ENCODE data around the gene NUP98. TPM values are rescaled to one million over a fixed set of nuclear protein-coding genes. Genes with fewer than 3 reads are reported as not detected.
"Not testable (repeated sequence)": the region's sequence is repeated elsewhere in the genome, so short reads cannot be mapped to it uniquely, and the experiment has no call there.

Gene NUP98
- total RNA-seq, 4 donors from 2014 or later, result 65.2 to 128 (median 102) TPM

GRCh38 chr11:3644817-3645235, 152.5 kb downstream of the NUP98 start, which contains the start of gene ART1:
Gene ART1, plus strand, starts transcription at chr11:3645128. Its CDS starts 14,086 bp downstream, at chr11:3659214.
- ATAC-seq, result peak; percentile 72 to 73
- peak; percentile 90 to 95 for DNase-seq
- Histone ChIP-seq H3K4me1 (peaks cover 33 to 51% of the 10 kb centered on the region in 2 donors), H3K36me3 (no peaks in the 10 kb centered on the region), H3K27me3 (no peaks in the 10 kb centered on the region), H3K27ac (peak within 1 kb of the TSS; percentile 97 to 100 (median 98)), H3K4me3 (peak within 1 kb of the TSS; percentile 44 to 60 (median 54)), H3K9me3 (no peaks in the 10 kb centered on the region)
- intact Hi-C loops (cut with DNase I; ENCODE audit: low total_unique reads), result loop anchor here (2.0 to 10.0 kb wide), 2 partner anchors 66 to 600 kb away; no protein-coding TSS in a partner anchor
- in situ Hi-C loops (cut with MboI; ENCODE audit: low sequenced_read_pairs in 4 of 4), result no loop called here
- peak; percentile 35 to 81 (median 53) for TF ChIP-seq CTCF (IDR thresholded peaks at IDR 0.05 in 4 of 5, conservative IDR thresholded peaks at IDR 0.05 in 1 of 5)
- TF ChIP-seq POLR2A (IDR thresholded peaks at IDR 0.05), result peak; percentile 84 to 91

GRCh38 chr11:3643102-3643546, 154.2 kb downstream of the NUP98 start:
- intact Hi-C loops (cut with DNase I; ENCODE audit: low total_unique reads), result loop anchor here (10.0 kb wide), 1 partner anchor 598 kb away; no protein-coding TSS in a partner anchor
- in situ Hi-C loops (cut with MboI; ENCODE audit: low sequenced_read_pairs in 4 of 4); H3K36me3 ChIP-seq; H3K9me3 ChIP-seq; ATAC-seq; H3K27me3 ChIP-seq: not testable (repeated sequence)
- Histone ChIP-seq H3K4me1 (peaks cover 33 to 51% of the 10 kb centered on the region in 2 donors), H3K27ac (peak overlapping the region; percentile 97 to 100 (median 98)), H3K4me3 (peak overlapping the region; percentile 67 to 88 (median 78))
- peak in 1 of 2 donors; percentile 44 for DNase-seq

- ATAC-seq, result peak; percentile 67
- peak; percentile 88 to 95 for TF ChIP-seq POLR2A (IDR thresholded peaks at IDR 0.05)
- no peak for TF ChIP-seq CTCF (IDR thresholded peaks at IDR 0.05 in 4 of 5, conservative IDR thresholded peaks at IDR 0.05 in 1 of 5)
- Histone ChIP-seq H3K9me3 (no peaks in the 10 kb centered on the region), H3K4me3 (peak overlapping the region; percentile 67 to 88 (median 78)), H3K36me3 (no peaks in the 10 kb centered on the region), H3K4me1 (peaks cover 32 to 47% of the 10 kb centered on the region in 2 donors), H3K27ac (peak overlapping the region; percentile 97 to 100 (median 98)), H3K27me3 (no peaks in the 10 kb centered on the region)
- DNase-seq, result peak; percentile 91 to 96
- in situ Hi-C loops (cut with MboI; ENCODE audit: low sequenced_read_pairs in 4 of 4) (no loop called here), intact Hi-C loops (cut with DNase I; ENCODE audit: low total_unique reads) (loop anchor here (1.0 to 10.0 kb wide), 3 partner anchors 28 to 598 kb away; partner anchors contain the start of gene NUP98)
Observed at GRCh38 chr11:3642071-3642951, 155.0 kb downstream of the NUP98 start.

GRCh38 chr11:3641701-3642070, 155.7 kb downstream of the NUP98 start, which contains the start of gene ART5:
Gene ART5, minus strand, starts transcription at chr11:3641992. Its CDS starts 130 bp downstream, at chr11:3641862.
- intact Hi-C loops (cut with DNase I; ENCODE audit: low total_unique reads), result loop anchor here (1.0 to 10.0 kb wide), 3 partner anchors 27 to 597 kb away; partner anchors contain the start of gene NUP98
- Histone ChIP-seq H3K9me3 (no peaks in the 10 kb centered on the region), H3K36me3 (no peaks in the 10 kb centered on the region), H3K27me3 (no peaks in the 10 kb centered on the region), H3K27ac (peak within 1 kb of the TSS; percentile 97 to 100 (median 98)), H3K4me1 (peaks cover 26 to 40% of the 10 kb centered on the region in 2 donors), H3K4me3 (peak within 1 kb of the TSS; percentile 67 to 88 (median 78))
- in situ Hi-C loops (cut with MboI; ENCODE audit: low sequenced_read_pairs in 4 of 4), result no loop called here
- ATAC-seq, result peak in 1 of 2 donors; percentile 0
- DNase-seq, result no peak
- TF ChIP-seq POLR2A (IDR thresholded peaks at IDR 0.05), result no peak
- no peak for TF ChIP-seq CTCF (IDR thresholded peaks at IDR 0.05 in 4 of 5, conservative IDR thresholded peaks at IDR 0.05 in 1 of 5)

GRCh38 chr11:3641191-3641590, 156.2 kb downstream of the NUP98 start:
- Histone ChIP-seq H3K27ac (peak overlapping the region; percentile 97 to 100 (median 98)), H3K4me1 (peaks cover 22 to 35% of the 10 kb centered on the region in 2 donors), H3K27me3 (no peaks in the 10 kb centered on the region), H3K9me3 (no peaks in the 10 kb centered on the region), H3K36me3 (no peaks in the 10 kb centered on the region), H3K4me3 (no peak overlapping the region)
- in situ Hi-C loops (cut with MboI; ENCODE audit: low sequenced_read_pairs in 4 of 4) (no loop called here), intact Hi-C loops (cut with DNase I; ENCODE audit: low total_unique reads) (loop anchor here (10.0 kb wide), 1 partner anchor 596 kb away; no protein-coding TSS in a partner anchor)
- no peak for DNase-seq
- TF ChIP-seq POLR2A (IDR thresholded peaks at IDR 0.05) (no peak), CTCF (IDR thresholded peaks at IDR 0.05 in 4 of 5, conservative IDR thresholded peaks at IDR 0.05 in 1 of 5) (no peak)
- ATAC-seq, result no peak

All from gastrocnemius medialis (tissue), 4 donors.